ENCODE results near the gene BORA.

BORA gene

DNA sequence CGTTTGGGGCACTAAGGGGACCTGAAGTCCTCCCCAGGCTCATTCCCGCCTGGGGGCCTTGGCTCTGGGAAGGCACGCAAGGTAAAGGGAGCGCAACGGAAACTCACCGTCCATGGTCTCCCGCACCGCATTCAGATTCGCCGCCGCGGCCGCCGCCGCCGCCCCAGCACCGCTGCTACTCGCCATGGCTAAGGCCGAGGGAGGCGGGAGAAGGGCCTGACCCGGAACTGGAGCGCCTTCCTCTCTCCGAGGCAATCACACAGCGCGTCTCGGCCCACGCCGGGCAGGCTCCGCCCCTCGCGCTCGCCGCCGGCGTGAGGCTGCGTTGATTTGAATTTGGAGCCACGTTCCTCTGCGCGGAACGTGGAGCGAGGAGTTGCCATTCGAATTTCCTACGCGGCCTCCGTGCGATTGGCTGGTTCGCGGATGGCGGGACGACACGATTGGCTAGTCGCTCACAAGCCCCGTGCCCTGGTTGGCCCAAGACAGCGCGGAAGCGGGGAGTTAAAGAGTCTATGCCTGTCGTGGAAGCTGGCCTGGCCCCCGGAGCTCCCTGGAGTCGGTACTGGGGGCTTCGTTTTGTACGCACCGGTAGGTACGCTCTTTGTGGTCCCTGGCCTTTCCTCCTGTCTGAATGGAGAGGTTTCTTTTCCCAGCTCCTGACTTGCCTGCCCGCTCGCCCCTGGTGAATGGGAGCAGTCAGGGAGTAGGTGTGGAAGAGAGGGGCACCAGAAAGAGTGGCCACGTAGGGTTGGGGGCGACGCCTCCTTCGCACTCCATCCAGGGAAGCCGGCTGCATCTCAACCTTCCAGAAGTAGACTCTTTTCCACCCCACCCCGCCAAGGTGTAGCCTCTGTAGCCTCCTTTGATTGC is at the start of gene BORA, which contains the start of gene MZT1:
BORA (plus strand) TSS at position 507 of the 873 bp plus-strand sequence. CDS start 1,018 bp downstream, outside the sequence.
MZT1 (minus strand) TSS at position 213 of the 873 bp plus-strand sequence; CDS start at position 186, 27 bp downstream.
- ATAC-seq = peak; percentile 99
- TF ChIP-seq, protein P1, sequence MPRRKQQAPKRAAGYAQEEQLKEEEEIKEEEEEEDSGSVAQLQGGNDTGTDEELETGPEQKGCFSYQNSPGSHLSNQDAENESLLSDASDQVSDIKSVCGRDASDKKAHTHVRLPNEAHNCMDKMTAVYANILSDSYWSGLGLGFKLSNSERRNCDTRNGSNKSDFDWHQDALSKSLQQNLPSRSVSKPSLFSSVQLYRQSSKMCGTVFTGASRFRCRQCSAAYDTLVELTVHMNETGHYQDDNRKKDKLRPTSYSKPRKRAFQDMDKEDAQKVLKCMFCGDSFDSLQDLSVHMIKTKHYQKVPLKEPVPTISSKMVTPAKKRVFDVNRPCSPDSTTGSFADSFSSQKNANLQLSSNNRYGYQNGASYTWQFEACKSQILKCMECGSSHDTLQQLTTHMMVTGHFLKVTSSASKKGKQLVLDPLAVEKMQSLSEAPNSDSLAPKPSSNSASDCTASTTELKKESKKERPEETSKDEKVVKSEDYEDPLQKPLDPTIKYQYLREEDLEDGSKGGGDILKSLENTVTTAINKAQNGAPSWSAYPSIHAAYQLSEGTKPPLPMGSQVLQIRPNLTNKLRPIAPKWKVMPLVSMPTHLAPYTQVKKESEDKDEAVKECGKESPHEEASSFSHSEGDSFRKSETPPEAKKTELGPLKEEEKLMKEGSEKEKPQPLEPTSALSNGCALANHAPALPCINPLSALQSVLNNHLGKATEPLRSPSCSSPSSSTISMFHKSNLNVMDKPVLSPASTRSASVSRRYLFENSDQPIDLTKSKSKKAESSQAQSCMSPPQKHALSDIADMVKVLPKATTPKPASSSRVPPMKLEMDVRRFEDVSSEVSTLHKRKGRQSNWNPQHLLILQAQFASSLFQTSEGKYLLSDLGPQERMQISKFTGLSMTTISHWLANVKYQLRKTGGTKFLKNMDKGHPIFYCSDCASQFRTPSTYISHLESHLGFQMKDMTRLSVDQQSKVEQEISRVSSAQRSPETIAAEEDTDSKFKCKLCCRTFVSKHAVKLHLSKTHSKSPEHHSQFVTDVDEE (CRISPR knock-in tag; IDR thresholded peaks at IDR 0.05) = 0 out of 2 replicates have a peak, but pooled peaks have one; percentile 49
- TF ChIP-seq TOX (CRISPR knock-in tag; IDR thresholded peaks at IDR 0.05; ENCODE audit: borderline replicate concordance) = no peak

DNA sequence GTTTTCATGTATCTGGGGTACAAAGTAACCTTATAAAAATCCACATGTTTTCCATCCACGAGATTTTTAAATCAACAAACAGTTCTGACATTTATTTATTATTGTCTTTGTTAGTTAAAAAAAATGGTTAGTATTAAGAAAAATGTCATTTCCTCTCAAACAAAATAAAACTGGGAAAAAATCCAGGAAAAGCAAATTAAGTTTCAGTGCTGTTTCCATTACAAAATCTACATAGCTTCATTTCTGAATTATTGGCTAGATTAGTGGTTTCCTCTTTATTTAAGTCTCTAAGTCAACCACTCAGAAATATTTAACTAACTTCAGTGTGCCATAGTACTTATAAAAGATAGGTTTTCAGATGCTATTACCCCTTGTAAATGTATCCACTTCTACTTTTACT is 49.4 kb upstream of the BORA start:
- no peak; the same call in 2 of the 3 replicates for ATAC-seq
- peak; percentile 62 for TF ChIP-seq ISL1 (CRISPR knock-in tag; IDR thresholded peaks at IDR 0.05)
- no peak for TF ChIP-seq GLIS3 (CRISPR knock-in tag; IDR thresholded peaks at IDR 0.05)
- TF ChIP-seq ZNF8 (CRISPR knock-in tag; IDR thresholded peaks at IDR 0.05) = no peak

DNA sequence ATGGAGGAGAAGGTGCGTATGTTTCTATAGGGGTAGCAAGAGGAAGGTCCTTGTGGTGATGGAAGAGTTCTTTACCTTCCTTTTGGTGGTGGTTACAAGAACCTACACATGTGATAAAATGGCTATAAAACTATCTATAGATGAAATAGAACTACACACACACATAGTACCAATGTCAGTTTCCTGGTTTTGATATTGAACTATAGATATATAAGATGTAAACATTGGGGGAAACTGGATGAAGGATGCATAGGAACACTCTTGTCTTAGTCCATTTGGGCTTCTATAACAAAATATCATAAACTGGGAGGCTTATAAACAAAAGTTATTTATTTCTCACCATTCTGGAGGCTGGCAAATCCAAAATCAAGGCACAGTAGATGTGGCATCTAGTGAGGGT is 47.4 kb upstream of the BORA start:
- no peak for TF ChIP-seq ZNF565 (CRISPR knock-in tag; conservative IDR thresholded peaks at IDR 0.05; ENCODE audit: low read depth)
- no peak for TF ChIP-seq CSRNP3 (CRISPR knock-in tag; IDR thresholded peaks at IDR 0.05)
- TF ChIP-seq RARB (CRISPR knock-in tag; IDR thresholded peaks at IDR 0.05) = no peak
- no peak for TF ChIP-seq OSR1 (CRISPR knock-in tag; IDR thresholded peaks at IDR 0.05)
- TF ChIP-seq GLIS3 (CRISPR knock-in tag; IDR thresholded peaks at IDR 0.05) = no peak
- no peak for TF ChIP-seq BACH2 (CRISPR knock-in tag; IDR thresholded peaks at IDR 0.05; ENCODE audit: borderline replicate concordance)
- no peak for TF ChIP-seq ZFP30 (CRISPR knock-in tag; IDR thresholded peaks at IDR 0.05)
- no peak for TF ChIP-seq ISL1 (CRISPR knock-in tag; IDR thresholded peaks at IDR 0.05)
- no peak for TF ChIP-seq TOX (CRISPR knock-in tag; IDR thresholded peaks at IDR 0.05; ENCODE audit: borderline replicate concordance)
- no peak for TF ChIP-seq ZFP3 (CRISPR knock-in tag; IDR thresholded peaks at IDR 0.05)
- no peak for TF ChIP-seq TCF4 (CRISPR knock-in tag; IDR thresholded peaks at IDR 0.05; ENCODE audit: borderline replicate concordance)
- TF ChIP-seq ZNF8 (CRISPR knock-in tag; IDR thresholded peaks at IDR 0.05) = no peak
- TF ChIP-seq ZC3H10 (CRISPR knock-in tag; IDR thresholded peaks at IDR 0.05) = no peak
- no peak for TF ChIP-seq SNAI2 (CRISPR knock-in tag; IDR thresholded peaks at IDR 0.05)
- no peak for TF ChIP-seq ARNTL (CRISPR knock-in tag; IDR thresholded peaks at IDR 0.05; ENCODE audit: borderline replicate concordance, low read depth)
- TF ChIP-seq PPARA (CRISPR knock-in tag; IDR thresholded peaks at IDR 0.05; ENCODE audit: borderline replicate concordance) = no peak
- TF ChIP-seq, protein P1 (CRISPR knock-in tag; IDR thresholded peaks at IDR 0.05) = no peak
- TF ChIP-seq POU6F1 (CRISPR knock-in tag; IDR thresholded peaks at IDR 0.05; ENCODE audit: borderline replicate concordance, low read depth) = no peak
- no peak for TF ChIP-seq CREB5 (CRISPR knock-in tag; IDR thresholded peaks at IDR 0.05; ENCODE audit: low read depth)
- no peak for ATAC-seq

All from SK-N-SH treated with all-trans-retinoic acid at 6 μM for 48 hours (cell line).